ENCODE measurements around the gene EVC2.

EVC2 gene

DNA sequence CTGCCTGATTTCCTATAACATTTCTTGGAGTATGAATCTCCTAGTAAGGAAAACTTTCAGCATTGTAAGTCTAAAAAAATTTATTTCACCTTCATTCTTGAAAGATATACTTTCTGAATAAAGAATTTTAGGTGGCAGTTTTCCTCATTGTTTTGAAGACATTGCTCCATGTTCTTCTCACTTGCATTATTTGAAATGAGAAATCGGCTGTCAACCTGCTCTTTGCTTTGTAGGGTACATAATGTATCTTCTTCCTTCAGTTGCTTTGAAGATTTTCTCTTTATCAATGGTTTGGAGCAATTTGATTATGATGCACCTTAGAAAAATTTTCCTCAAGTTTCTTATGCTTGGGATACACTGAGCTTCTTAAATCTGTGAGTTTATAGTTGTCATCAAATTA is 120.3 kb downstream of the EVC2 start:
- H3K27me3 Mint-ChIP-seq (ENCODE audit: low read depth, poor library complexity): peaks cover 1% of the 10 kb centered on the region
- no peaks in the 10 kb centered on the region for H3K4me1 Mint-ChIP-seq
- H3K9me3 Mint-ChIP-seq: peaks cover 54% of the 10 kb centered on the region
- DNase-seq: no peak
- TF ChIP-seq, protein P1, sequence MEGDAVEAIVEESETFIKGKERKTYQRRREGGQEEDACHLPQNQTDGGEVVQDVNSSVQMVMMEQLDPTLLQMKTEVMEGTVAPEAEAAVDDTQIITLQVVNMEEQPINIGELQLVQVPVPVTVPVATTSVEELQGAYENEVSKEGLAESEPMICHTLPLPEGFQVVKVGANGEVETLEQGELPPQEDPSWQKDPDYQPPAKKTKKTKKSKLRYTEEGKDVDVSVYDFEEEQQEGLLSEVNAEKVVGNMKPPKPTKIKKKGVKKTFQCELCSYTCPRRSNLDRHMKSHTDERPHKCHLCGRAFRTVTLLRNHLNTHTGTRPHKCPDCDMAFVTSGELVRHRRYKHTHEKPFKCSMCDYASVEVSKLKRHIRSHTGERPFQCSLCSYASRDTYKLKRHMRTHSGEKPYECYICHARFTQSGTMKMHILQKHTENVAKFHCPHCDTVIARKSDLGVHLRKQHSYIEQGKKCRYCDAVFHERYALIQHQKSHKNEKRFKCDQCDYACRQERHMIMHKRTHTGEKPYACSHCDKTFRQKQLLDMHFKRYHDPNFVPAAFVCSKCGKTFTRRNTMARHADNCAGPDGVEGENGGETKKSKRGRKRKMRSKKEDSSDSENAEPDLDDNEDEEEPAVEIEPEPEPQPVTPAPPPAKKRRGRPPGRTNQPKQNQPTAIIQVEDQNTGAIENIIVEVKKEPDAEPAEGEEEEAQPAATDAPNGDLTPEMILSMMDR (IDR thresholded peaks at IDR 0.05): no peak
- H3K27ac Mint-ChIP-seq: no peak overlapping the region
- H3K36me3 Mint-ChIP-seq (ENCODE audit: low read depth): peaks cover 87% of the 10 kb centered on the region
- H3K4me3 Mint-ChIP-seq: no peak overlapping the region

DNA sequence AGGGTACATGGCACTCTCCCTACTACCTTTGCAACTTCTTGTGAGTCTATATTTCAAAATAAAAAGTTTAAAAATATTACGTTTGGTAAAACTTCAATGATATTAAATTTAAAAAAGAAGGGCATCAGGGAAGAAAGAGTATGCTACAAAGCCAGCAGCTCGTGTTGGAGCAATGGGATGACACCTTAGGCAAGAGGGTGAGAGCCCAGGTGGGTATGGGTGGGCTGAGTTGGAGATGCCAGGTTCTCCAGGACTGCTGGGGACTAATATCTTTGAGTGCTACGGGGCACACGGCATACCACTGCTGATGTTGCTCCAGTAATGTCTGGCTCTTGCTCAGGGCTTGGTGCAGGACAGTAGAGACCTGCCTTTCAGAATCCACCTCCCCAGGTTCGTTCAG is 132.4 kb downstream of the EVC2 start:
- TF ChIP-seq, protein P1 (IDR thresholded peaks at IDR 0.05): no peak
- H3K4me3 Mint-ChIP-seq: no peak overlapping the region
- H3K36me3 Mint-ChIP-seq (ENCODE audit: low read depth): peaks cover 60% of the 10 kb centered on the region
- peaks cover 11% of the 10 kb centered on the region for H3K4me1 Mint-ChIP-seq
- H3K9me3 Mint-ChIP-seq: peaks cover 3% of the 10 kb centered on the region
- no peak for DNase-seq
- H3K27me3 Mint-ChIP-seq (ENCODE audit: low read depth, poor library complexity): no peaks in the 10 kb centered on the region
- no peak overlapping the region for H3K27ac Mint-ChIP-seq

DNA sequence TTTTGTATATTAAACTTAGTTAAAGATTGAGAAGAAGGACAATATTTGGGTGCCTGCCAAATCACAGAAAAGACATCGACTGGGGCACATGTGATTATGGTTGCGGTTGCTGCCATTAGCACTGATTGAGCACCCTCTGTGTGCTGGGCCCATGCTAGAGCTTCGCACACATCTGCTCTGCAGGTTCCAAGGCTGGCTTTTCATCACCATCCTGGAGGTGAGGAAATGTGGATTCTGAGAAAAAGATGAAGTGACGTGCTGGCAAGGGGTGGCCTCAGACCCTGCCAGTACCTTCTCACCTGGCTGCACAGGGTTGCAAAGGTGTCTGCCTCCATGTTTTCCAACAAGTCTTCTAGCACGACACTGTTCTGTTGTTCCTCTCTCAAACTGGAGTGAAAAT is 134.0 kb downstream of the EVC2 start:
- Mint-ChIP-seq H3K27me3 (ENCODE audit: low read depth, poor library complexity) (no peaks in the 10 kb centered on the region), H3K36me3 (ENCODE audit: low read depth) (peaks cover 62% of the 10 kb centered on the region), H3K27ac (no peak overlapping the region), H3K4me1 (peaks cover 16% of the 10 kb centered on the region), H3K9me3 (no peaks in the 10 kb centered on the region), H3K4me3 (no peak overlapping the region)
- TF ChIP-seq, protein P1 (IDR thresholded peaks at IDR 0.05): no peak
- no peak for DNase-seq

DNA sequence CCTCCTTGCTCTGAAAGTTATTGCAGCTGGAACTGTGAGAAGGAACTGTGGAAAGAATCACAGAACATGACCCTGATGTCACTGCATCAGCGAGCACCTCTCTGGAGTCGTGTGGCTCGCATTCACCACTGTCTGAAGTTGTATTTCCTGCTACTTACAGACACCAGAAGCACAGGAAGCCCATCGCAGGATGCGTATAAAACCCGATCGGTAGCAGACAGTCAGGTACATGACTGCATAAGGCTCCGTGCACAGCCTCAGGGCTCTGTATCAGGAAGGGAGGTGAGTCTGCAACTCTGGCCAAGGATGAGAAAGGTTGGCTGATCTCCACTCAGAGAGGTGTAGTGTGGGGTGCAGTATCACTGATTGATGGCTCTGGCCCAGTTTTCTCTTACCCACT is 134.4 kb downstream of the EVC2 start:
- TF ChIP-seq, protein P1 (IDR thresholded peaks at IDR 0.05): no peak
- Mint-ChIP-seq H3K4me1 (peaks cover 16% of the 10 kb centered on the region), H3K27ac (peak overlapping the region; percentile 66)

DNA sequence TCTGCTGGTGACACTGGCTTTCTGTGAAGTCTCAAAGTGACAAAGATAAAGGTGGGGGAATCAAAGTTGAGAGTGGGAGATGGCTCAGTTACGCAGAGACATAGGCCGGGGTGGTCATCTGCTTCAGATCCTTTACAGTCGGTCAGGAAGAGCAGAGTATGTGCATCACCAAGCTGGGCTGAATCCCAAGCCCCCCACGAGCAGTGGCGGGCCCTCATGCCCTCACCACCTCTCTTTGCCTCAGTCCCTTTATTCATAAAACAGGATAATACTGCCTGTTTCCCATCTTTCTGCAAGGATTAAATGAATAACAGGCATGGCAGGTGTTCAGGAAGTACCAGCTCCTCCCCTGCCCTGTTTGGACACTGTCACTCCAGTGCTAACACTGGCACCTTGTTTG is 135.6 kb downstream of the EVC2 start:
- peaks cover 60% of the 10 kb centered on the region for H3K36me3 Mint-ChIP-seq (ENCODE audit: low read depth)
- TF ChIP-seq, protein P1 (IDR thresholded peaks at IDR 0.05): no peak
- no peak overlapping the region for H3K4me3 Mint-ChIP-seq
- H3K4me1 Mint-ChIP-seq: peaks cover 16% of the 10 kb centered on the region
- H3K9me3 Mint-ChIP-seq: no peaks in the 10 kb centered on the region
- peaks cover 2% of the 10 kb centered on the region for H3K27me3 Mint-ChIP-seq (ENCODE audit: low read depth, poor library complexity)
- peak overlapping the region; percentile 46 for H3K27ac Mint-ChIP-seq
- no peak for DNase-seq

More for the DNA sequence above, 134.4 kb downstream of the EVC2 start:
- Mint-ChIP-seq H3K4me3 (no peak overlapping the region), H3K27me3 (ENCODE audit: low read depth, poor library complexity) (no peaks in the 10 kb centered on the region), H3K9me3 (no peaks in the 10 kb centered on the region), H3K36me3 (ENCODE audit: low read depth) (peaks cover 60% of the 10 kb centered on the region)
- DNase-seq: no peak

DNA sequence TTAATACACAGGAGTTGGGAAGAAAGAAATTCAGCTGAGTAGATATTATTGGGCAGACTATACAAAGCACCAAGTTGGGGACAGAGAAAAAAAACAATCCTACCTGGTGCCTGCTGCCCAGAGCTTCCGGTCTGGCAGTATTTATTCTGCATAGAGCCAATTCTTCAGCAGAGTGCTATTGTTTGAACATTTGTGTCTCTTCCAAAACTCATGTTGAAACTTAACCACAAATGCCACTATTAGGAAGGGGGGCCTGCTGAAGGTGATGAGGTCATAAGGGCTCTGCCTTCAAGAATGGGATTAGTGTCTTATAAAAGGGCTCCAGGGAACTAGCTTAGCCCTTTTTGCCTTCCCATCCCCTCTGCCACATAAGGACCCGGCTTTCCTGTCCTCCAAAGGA is 136.2 kb downstream of the EVC2 start:
- TF ChIP-seq, protein P1 (IDR thresholded peaks at IDR 0.05): no peak
- Mint-ChIP-seq H3K9me3 (no peaks in the 10 kb centered on the region), H3K36me3 (ENCODE audit: low read depth) (peaks cover 60% of the 10 kb centered on the region), H3K4me3 (no peak overlapping the region), H3K27ac (no peak overlapping the region), H3K4me1 (peaks cover 16% of the 10 kb centered on the region), H3K27me3 (ENCODE audit: low read depth, poor library complexity) (peaks cover 2% of the 10 kb centered on the region)
- no peak for DNase-seq
